ENCODE measurements around the gene FOXD1.

Gene FOXD1

GRCh38 chr5:73433982-73434342, 14.6 kb downstream of the FOXD1 start:
- no peaks in the 10 kb centered on the region for H3K9me2 ChIP-seq (replicated peaks; ENCODE audit: control insufficient read depth, low read length)
- H3K4me3 ChIP-seq (ENCODE audit: low read length) = no peak overlapping the region
- H4K20me1 ChIP-seq (ENCODE audit: control insufficient read depth, insufficient read depth, low read depth, low read length) = no peaks in the 10 kb centered on the region
- peaks cover 8% of the 10 kb centered on the region; the same call in 1 of the 2 replicates for H3K27me3 ChIP-seq (ENCODE audit: control insufficient read depth, low read length)
- no peak overlapping the region for H3K27ac ChIP-seq (ENCODE audit: low read depth, low read length)
- no peaks in the 10 kb centered on the region for H3F3A ChIP-seq (ENCODE audit: control insufficient read depth, insufficient read depth)
- no peaks in the 10 kb centered on the region for H3K9me3 ChIP-seq (ENCODE audit: control insufficient read depth, insufficient read depth, low read length)
- no peak for TF ChIP-seq EZH2phosphoT487 (IDR thresholded peaks at IDR 0.05; ENCODE audit: borderline replicate concordance, low read length)
- TF ChIP-seq, protein P1, sequence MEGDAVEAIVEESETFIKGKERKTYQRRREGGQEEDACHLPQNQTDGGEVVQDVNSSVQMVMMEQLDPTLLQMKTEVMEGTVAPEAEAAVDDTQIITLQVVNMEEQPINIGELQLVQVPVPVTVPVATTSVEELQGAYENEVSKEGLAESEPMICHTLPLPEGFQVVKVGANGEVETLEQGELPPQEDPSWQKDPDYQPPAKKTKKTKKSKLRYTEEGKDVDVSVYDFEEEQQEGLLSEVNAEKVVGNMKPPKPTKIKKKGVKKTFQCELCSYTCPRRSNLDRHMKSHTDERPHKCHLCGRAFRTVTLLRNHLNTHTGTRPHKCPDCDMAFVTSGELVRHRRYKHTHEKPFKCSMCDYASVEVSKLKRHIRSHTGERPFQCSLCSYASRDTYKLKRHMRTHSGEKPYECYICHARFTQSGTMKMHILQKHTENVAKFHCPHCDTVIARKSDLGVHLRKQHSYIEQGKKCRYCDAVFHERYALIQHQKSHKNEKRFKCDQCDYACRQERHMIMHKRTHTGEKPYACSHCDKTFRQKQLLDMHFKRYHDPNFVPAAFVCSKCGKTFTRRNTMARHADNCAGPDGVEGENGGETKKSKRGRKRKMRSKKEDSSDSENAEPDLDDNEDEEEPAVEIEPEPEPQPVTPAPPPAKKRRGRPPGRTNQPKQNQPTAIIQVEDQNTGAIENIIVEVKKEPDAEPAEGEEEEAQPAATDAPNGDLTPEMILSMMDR (IDR thresholded peaks at IDR 0.05; ENCODE audit: low read depth, low read length, poor library complexity, severe bottlenecking) = no peak
- no peaks in the 10 kb centered on the region for H3K79me2 ChIP-seq (ENCODE audit: control insufficient read depth, low read length)
- no peaks in the 10 kb centered on the region for H3K36me3 ChIP-seq (ENCODE audit: control insufficient read depth, low read length)
- no peaks in the 10 kb centered on the region for H3K4me1 ChIP-seq (ENCODE audit: control insufficient read depth, low read length)
- H3K4me2 ChIP-seq (ENCODE audit: low read length) = no peak overlapping the region

- Histone ChIP-seq H3F3A (ENCODE audit: control insufficient read depth, insufficient read depth) (no peaks in the 10 kb centered on the region), H3K27me3 (ENCODE audit: control insufficient read depth, low read length) (peaks cover 5% of the 10 kb centered on the region; the same call in 1 of the 2 replicates)
- no peak for TF ChIP-seq EZH2phosphoT487 (IDR thresholded peaks at IDR 0.05; ENCODE audit: borderline replicate concordance, low read length)
- TF ChIP-seq, protein P1 (IDR thresholded peaks at IDR 0.05; ENCODE audit: low read depth, low read length, poor library complexity, severe bottlenecking) = no peak
Observed at GRCh38 chr5:73433272-73433981, 15.2 kb downstream of the FOXD1 start.

GRCh38 chr5:73431204-73431851, 17.2 kb downstream of the FOXD1 start:
- no peaks in the 10 kb centered on the region for H3K4me1 ChIP-seq (ENCODE audit: control insufficient read depth, low read length)
- H3K27ac ChIP-seq (ENCODE audit: low read depth, low read length) = no peak overlapping the region
- H3K9me2 ChIP-seq (replicated peaks; ENCODE audit: control insufficient read depth, low read length) = no peaks in the 10 kb centered on the region
- H3F3A ChIP-seq (ENCODE audit: control insufficient read depth, insufficient read depth) = no peaks in the 10 kb centered on the region
- H3K9me3 ChIP-seq (ENCODE audit: control insufficient read depth, insufficient read depth, low read length) = no peaks in the 10 kb centered on the region
- H3K36me3 ChIP-seq (ENCODE audit: control insufficient read depth, low read length) = no peaks in the 10 kb centered on the region
- no peaks in the 10 kb centered on the region for H3K79me2 ChIP-seq (ENCODE audit: control insufficient read depth, low read length)
- no peak overlapping the region for H3K4me2 ChIP-seq (ENCODE audit: low read length)
- no peaks in the 10 kb centered on the region for H4K20me1 ChIP-seq (ENCODE audit: control insufficient read depth, insufficient read depth, low read depth, low read length)
- no peak overlapping the region for H3K4me3 ChIP-seq (ENCODE audit: low read length)
- TF ChIP-seq, protein P1 (IDR thresholded peaks at IDR 0.05; ENCODE audit: low read depth, low read length, poor library complexity, severe bottlenecking) = no peak
- TF ChIP-seq EZH2phosphoT487 (IDR thresholded peaks at IDR 0.05; ENCODE audit: borderline replicate concordance, low read length) = no peak
- H3K27me3 ChIP-seq (ENCODE audit: control insufficient read depth, low read length) = peaks cover 3% of the 10 kb centered on the region; the same call in 1 of the 2 replicates

More at GRCh38 chr5:73433272-73433981, 15.2 kb downstream of the FOXD1 start:
- H4K20me1 ChIP-seq (ENCODE audit: control insufficient read depth, insufficient read depth, low read depth, low read length) = no peaks in the 10 kb centered on the region
- H3K27ac ChIP-seq (ENCODE audit: low read depth, low read length) = no peak overlapping the region
- no peak overlapping the region for H3K4me2 ChIP-seq (ENCODE audit: low read length)
- H3K9me2 ChIP-seq (replicated peaks; ENCODE audit: control insufficient read depth, low read length) = no peaks in the 10 kb centered on the region
- no peaks in the 10 kb centered on the region for H3K36me3 ChIP-seq (ENCODE audit: control insufficient read depth, low read length)
- H3K9me3 ChIP-seq (ENCODE audit: control insufficient read depth, insufficient read depth, low read length) = no peaks in the 10 kb centered on the region
- H3K4me1 ChIP-seq (ENCODE audit: control insufficient read depth, low read length) = no peaks in the 10 kb centered on the region
- no peak overlapping the region for H3K4me3 ChIP-seq (ENCODE audit: low read length)
- H3K79me2 ChIP-seq (ENCODE audit: control insufficient read depth, low read length) = no peaks in the 10 kb centered on the region

Data from DOHH2 (cell line).